Liver (tissue), 9 donors: ENCODE results near the gene SHISA3. TPM values are rescaled to one million over a fixed set of nuclear protein-coding genes. Genes with fewer than 3 reads are reported as not detected.

Source experiments
- DNase-seq: peaks from one replicate; pipeline ENCODE4 v3.0.0-alpha.2; 2017; ENCODE audit warnings: low spot score
- H3K27ac ChIP-seq, 2 donors: one replicate each; pipeline ENCODE4 v1.7.0; 2013; ENCODE audit warnings: inconsistent platforms in 2 of 2, low read length in 2 of 2, control low read depth in 1 of 2, low read depth in 1 of 2, mild to moderate bottlenecking in 1 of 2
- H3K27me3 ChIP-seq, 4 donors: one replicate each; pipeline versions ENCODE4 v1.6.1 to v1.7.0; 2013; ENCODE audit warnings: low read length in 3 of 4, inconsistent platforms in 1 of 4, mild to moderate bottlenecking in 1 of 4, moderate library complexity in 1 of 4; ENCODE audit not compliant: control insufficient read depth in 4 of 4, insufficient read depth in 4 of 4
- H3K36me3 ChIP-seq, 4 donors: one replicate each; pipeline versions ENCODE4 v1.6.1 to v1.7.0; 2013; ENCODE audit warnings: low read length in 3 of 4, mild to moderate bottlenecking in 3 of 4, low read depth in 1 of 4, moderate library complexity in 1 of 4; ENCODE audit not compliant: control insufficient read depth in 4 of 4, insufficient read depth in 3 of 4
- H3K4me1 ChIP-seq, 4 donors: one replicate each; pipeline versions ENCODE4 v1.6.1 to v1.7.0; 2013; ENCODE audit warnings: low read length in 3 of 4, mild to moderate bottlenecking in 3 of 4, moderate library complexity in 1 of 4; ENCODE audit not compliant: control insufficient read depth in 4 of 4, insufficient read depth in 4 of 4
- H3K4me3 ChIP-seq, 3 donors: one replicate each; pipeline versions ENCODE4 v1.6.1 to v1.7.0; 2013; ENCODE audit warnings: low read length in 3 of 3, control low read depth in 1 of 3, low read depth in 1 of 3, mild to moderate bottlenecking in 1 of 3
- H3K9ac ChIP-seq, 2 donors: one replicate each; pipeline ENCODE4 v1.7.0; 2013; ENCODE audit warnings: low read length in 2 of 2, mild to moderate bottlenecking in 2 of 2, moderate library complexity in 2 of 2, control low read depth in 1 of 2, low read depth in 1 of 2
- H3K9me3 ChIP-seq, 4 donors: one replicate each; pipeline versions ENCODE4 v1.6.1 to v1.7.0; 2013; ENCODE audit warnings: low read length in 3 of 4; ENCODE audit not compliant: control insufficient read depth in 4 of 4
- EGR1 ChIP-seq, 2 donors: IDR thresholded peaks; 2 replicates each; pipeline ENCODE4 v1.6.1; 2016 to 2018; ENCODE audit warnings: antibody characterized with exemption in 2 of 2, low read depth in 2 of 2
- FOXA1 ChIP-seq: IDR thresholded peaks from 2 replicates; pipeline ENCODE4 v1.6.1; 2016; ENCODE audit warnings: antibody characterized with exemption
- FOXA2 ChIP-seq: IDR thresholded peaks from 2 replicates; pipeline ENCODE4 v1.6.1; 2016; ENCODE audit warnings: antibody characterized with exemption
- GABPA ChIP-seq, 2 donors: IDR thresholded peaks in 1 of 2; conservative IDR thresholded peaks in 1 of 2; 2 replicates each; pipeline ENCODE4 v1.6.1; 2016; ENCODE audit warnings: antibody characterized with exemption in 2 of 2, mild to moderate bottlenecking in 1 of 2, moderate library complexity in 1 of 2
- HNF4A ChIP-seq, 2 donors: conservative IDR thresholded peaks; 2 replicates each; pipeline ENCODE4 v1.6.1; 2016; ENCODE audit warnings: antibody characterized with exemption in 2 of 2, mild to moderate bottlenecking in 2 of 2
- HNF4G ChIP-seq: IDR thresholded peaks from 2 replicates; pipeline ENCODE4 v1.6.1; 2016; ENCODE audit warnings: antibody characterized with exemption
- JUND ChIP-seq, 2 donors: IDR thresholded peaks; 2 replicates each; pipeline ENCODE4 v1.6.1; 2016; ENCODE audit warnings: antibody characterized with exemption in 2 of 2
- NR2F2 ChIP-seq: IDR thresholded peaks from 2 replicates; pipeline ENCODE4 v1.6.1; 2016; ENCODE audit warnings: antibody characterized with exemption
- RAD21 ChIP-seq, 2 donors: IDR thresholded peaks; 2 replicates each; pipeline ENCODE4 v1.6.1; 2016; ENCODE audit warnings: antibody characterized with exemption in 2 of 2, mild to moderate bottlenecking in 2 of 2
- RXRA ChIP-seq, 2 donors: IDR thresholded peaks; 2 replicates each; pipeline ENCODE4 v1.6.1; 2017 to 2018; ENCODE audit warnings: antibody characterized with exemption in 2 of 2, mild to moderate bottlenecking in 1 of 2
- TAF1 ChIP-seq: conservative IDR thresholded peaks from 2 replicates; pipeline ENCODE4 v1.6.1; 2016; ENCODE audit warnings: antibody characterized with exemption, mild to moderate bottlenecking
- YY1 ChIP-seq: IDR thresholded peaks from 2 replicates; pipeline ENCODE4 v1.6.1; 2016; ENCODE audit warnings: antibody characterized with exemption, mild to moderate bottlenecking
- WGBS: extraction: QIAGEN DNeasy Blood & Tissue Kit; methylation state at CpG from one replicate; pipeline ENCODE4 v1.1.7; 2013; 5-methylcytosine and 5-hydroxymethylcytosine counted together
- polyA plus RNA-seq, 2 donors: library from polyadenylated mRNA; stranded (reverse) in 1 of 2; unstranded in 1 of 2; fragments of 200-250 nt in 1 of 2; fragments of >200 nt in 1 of 2; fragmentation: Nextera tagmentation in 1 of 2; extraction: Ambion mirVana in 1 of 2; gene quantifications; one replicate each; pipeline versions ENCODE4 v1.2.1 to v1.2.3, GENCODE V29; 2013 to 2015
- total RNA-seq, 2 donors: library from RNA; depleted of rRNA; stranded (reverse); fragments of >200 nt; gene quantifications; one replicate each; pipeline ENCODE4 v1.2.3, GENCODE V29; 2014
- TF ChIP-seq, protein P1 (sequence below): IDR thresholded peaks from 2 replicates; pipeline ENCODE4 v1.6.1; 2016; ENCODE audit warnings: antibody characterized with exemption, mild to moderate bottlenecking
- TF ChIP-seq, protein P2 (sequence below): IDR thresholded peaks from 2 replicates; pipeline ENCODE4 v1.6.1; 2016; ENCODE audit warnings: antibody characterized with exemption
- TF ChIP-seq, protein P3 (sequence below): IDR thresholded peaks from 2 replicates; pipeline ENCODE4 v1.6.1; 2016; ENCODE audit warnings: antibody characterized with exemption
- TF ChIP-seq, protein P4 (sequence below): IDR thresholded peaks from 2 replicates; pipeline ENCODE4 v1.6.1; 2016; ENCODE audit warnings: antibody characterized with exemption
- donor health status: healthy.
- donor health status: healthy.
- donor health status: healthy.
- donor health status: healthy.
- donor health status: healthy.

Gene SHISA3
- total and polyA plus RNA-seq, 4 donors, result 0.25 to 0.63 (median 0.56) TPM; not detected in 1

DNA sequence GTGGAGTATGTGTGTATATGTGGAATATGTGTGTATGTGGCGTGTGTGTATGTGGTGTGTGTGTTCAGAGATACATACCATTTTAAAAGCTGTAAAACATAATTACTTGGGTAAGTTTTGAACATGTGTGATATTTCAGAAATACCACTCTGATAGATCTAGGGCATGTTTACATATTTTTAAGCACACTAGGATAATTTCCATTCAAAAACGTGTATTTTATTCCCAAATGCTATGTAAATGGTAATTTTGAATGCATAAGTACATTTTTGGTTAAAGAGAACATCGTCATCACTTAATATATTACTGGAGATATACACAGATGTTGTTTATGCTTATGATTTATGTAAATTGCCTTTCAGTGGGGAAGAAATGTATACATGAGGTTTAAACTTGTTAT lies 34.7 kb upstream of the SHISA3 start:
- H3K36me3 ChIP-seq, result no peaks in the 10 kb centered on the region
- TF ChIP-seq, protein P1, sequence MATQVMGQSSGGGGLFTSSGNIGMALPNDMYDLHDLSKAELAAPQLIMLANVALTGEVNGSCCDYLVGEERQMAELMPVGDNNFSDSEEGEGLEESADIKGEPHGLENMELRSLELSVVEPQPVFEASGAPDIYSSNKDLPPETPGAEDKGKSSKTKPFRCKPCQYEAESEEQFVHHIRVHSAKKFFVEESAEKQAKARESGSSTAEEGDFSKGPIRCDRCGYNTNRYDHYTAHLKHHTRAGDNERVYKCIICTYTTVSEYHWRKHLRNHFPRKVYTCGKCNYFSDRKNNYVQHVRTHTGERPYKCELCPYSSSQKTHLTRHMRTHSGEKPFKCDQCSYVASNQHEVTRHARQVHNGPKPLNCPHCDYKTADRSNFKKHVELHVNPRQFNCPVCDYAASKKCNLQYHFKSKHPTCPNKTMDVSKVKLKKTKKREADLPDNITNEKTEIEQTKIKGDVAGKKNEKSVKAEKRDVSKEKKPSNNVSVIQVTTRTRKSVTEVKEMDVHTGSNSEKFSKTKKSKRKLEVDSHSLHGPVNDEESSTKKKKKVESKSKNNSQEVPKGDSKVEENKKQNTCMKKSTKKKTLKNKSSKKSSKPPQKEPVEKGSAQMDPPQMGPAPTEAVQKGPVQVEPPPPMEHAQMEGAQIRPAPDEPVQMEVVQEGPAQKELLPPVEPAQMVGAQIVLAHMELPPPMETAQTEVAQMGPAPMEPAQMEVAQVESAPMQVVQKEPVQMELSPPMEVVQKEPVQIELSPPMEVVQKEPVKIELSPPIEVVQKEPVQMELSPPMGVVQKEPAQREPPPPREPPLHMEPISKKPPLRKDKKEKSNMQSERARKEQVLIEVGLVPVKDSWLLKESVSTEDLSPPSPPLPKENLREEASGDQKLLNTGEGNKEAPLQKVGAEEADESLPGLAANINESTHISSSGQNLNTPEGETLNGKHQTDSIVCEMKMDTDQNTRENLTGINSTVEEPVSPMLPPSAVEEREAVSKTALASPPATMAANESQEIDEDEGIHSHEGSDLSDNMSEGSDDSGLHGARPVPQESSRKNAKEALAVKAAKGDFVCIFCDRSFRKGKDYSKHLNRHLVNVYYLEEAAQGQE, result no peak
- no peak for TF ChIP-seq GABPA (IDR thresholded peaks at IDR 0.05 in 1 of 2, conservative IDR thresholded peaks at IDR 0.05 in 1 of 2)
- TF ChIP-seq YY1, result no peak
- TF ChIP-seq TAF1, result no peak
- no peak for TF ChIP-seq HNF4A (conservative IDR thresholded peaks at IDR 0.05)
- TF ChIP-seq RXRA (IDR thresholded peaks at IDR 0.05), result no peak
- no peak for TF ChIP-seq NR2F2
- TF ChIP-seq JUND (IDR thresholded peaks at IDR 0.05), result no peak
- TF ChIP-seq, protein P2, sequence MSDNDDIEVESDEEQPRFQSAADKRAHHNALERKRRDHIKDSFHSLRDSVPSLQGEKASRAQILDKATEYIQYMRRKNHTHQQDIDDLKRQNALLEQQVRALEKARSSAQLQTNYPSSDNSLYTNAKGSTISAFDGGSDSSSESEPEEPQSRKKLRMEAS, result no peak
- TF ChIP-seq HNF4G, result no peak
- TF ChIP-seq, protein P3, sequence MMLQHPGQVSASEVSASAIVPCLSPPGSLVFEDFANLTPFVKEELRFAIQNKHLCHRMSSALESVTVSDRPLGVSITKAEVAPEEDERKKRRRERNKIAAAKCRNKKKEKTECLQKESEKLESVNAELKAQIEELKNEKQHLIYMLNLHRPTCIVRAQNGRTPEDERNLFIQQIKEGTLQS, result no peak
- no peak for TF ChIP-seq EGR1 (IDR thresholded peaks at IDR 0.05; ENCODE audit: low read depth in 2 of 2)
- TF ChIP-seq FOXA1, result no peak
- TF ChIP-seq, protein P4, sequence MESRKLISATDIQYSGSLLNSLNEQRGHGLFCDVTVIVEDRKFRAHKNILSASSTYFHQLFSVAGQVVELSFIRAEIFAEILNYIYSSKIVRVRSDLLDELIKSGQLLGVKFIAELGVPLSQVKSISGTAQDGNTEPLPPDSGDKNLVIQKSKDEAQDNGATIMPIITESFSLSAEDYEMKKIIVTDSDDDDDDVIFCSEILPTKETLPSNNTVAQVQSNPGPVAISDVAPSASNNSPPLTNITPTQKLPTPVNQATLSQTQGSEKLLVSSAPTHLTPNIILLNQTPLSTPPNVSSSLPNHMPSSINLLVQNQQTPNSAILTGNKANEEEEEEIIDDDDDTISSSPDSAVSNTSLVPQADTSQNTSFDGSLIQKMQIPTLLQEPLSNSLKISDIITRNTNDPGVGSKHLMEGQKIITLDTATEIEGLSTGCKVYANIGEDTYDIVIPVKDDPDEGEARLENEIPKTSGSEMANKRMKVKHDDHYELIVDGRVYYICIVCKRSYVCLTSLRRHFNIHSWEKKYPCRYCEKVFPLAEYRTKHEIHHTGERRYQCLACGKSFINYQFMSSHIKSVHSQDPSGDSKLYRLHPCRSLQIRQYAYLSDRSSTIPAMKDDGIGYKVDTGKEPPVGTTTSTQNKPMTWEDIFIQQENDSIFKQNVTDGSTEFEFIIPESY, result no peak
- no peak for TF ChIP-seq FOXA2
- peaks cover 0 to 4% (median 0%) of the 10 kb centered on the region in 4 donors for H3K27me3 ChIP-seq
- no peaks in the 10 kb centered on the region for H3K9me3 ChIP-seq
- peaks cover 0 to 8% (median 0%) of the 10 kb centered on the region in 4 donors for H3K4me1 ChIP-seq
- no peak for DNase-seq
- no peak overlapping the region for H3K9ac ChIP-seq
- 77% methylated on average over 3 of the region's 3 CpGs for WGBS
- no peak overlapping the region for H3K4me3 ChIP-seq
- no peak overlapping the region for H3K27ac ChIP-seq

DNA sequence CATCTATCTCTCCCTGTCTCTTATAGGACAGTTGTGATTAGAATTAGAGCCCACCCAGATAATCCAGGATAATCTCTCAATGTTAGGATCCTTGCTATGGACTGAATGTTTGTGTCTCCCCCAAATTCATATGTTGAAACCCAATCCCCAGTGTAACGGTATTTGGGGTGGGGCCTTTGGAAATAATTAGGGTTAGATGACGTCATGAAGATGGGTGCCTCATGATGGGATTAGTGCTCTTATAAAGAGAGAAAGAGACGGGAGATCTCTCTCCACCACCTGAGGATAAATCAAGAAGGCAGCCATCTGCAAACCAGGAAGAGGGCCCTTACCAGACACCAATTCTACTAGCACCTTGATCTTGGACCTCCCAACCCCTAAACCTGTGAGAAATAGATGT lies 33.7 kb upstream of the SHISA3 start:
- Histone ChIP-seq H3K27me3 (peaks cover 0 to 4% (median 0%) of the 10 kb centered on the region in 4 donors), H3K4me1 (peaks cover 0 to 8% (median 0%) of the 10 kb centered on the region in 4 donors), H3K27ac (no peak overlapping the region), H3K36me3 (no peaks in the 10 kb centered on the region), H3K9ac (no peak overlapping the region), H3K4me3 (no peak overlapping the region), H3K9me3 (no peaks in the 10 kb centered on the region)
- DNase-seq, result no peak
- TF ChIP-seq RAD21 (IDR thresholded peaks at IDR 0.05) (no peak), YY1 (no peak)
- TF ChIP-seq, protein P3, result no peak
- TF ChIP-seq, protein P1, result no peak
- WGBS, result 78% methylated on average over 3 of the region's 3 CpGs
